K562 (cell line): ENCODE results near the gene BEST2. TPM values are rescaled to one million over a fixed set of nuclear protein-coding genes. Genes with fewer than 3 reads are reported as not detected.
A peak's percentile ranks its signal among the peaks of the same experiment; 100 is the strongest.

Experiments used
- BDP1 ChIP-seq: IDR thresholded peaks from 3 replicates; pipeline ENCODE4 v1.6.1; 2011; ENCODE audit not compliant: insufficient read length, insufficient read depth
- CBX2 ChIP-seq: fragments of 200-600 bp; sonication (generic); IDR thresholded peaks from one replicate; pipeline ENCODE4 v1.6.1; 2012; ENCODE audit warnings: mild to moderate bottlenecking, low read length, inconsistent platforms; ENCODE audit not compliant: insufficient read depth, poor library complexity, severe bottlenecking
- CBX3 ChIP-seq, 2 experiments: IDR thresholded peaks; 1 replicate in 1 of 2; 2 replicates in 1 of 2; pipeline ENCODE4 v1.6.1; 2012; ENCODE audit warnings: inconsistent platforms in 2 of 2, low read length in 2 of 2, borderline replicate concordance in 1 of 2, control low read depth in 1 of 2
- FOXP4 ChIP-seq: sonication (generic); formaldehyde crosslinking; IDR thresholded peaks from 2 replicates; pipeline ENCODE4 v1.8.0; 2022; ENCODE audit warnings: mild to moderate bottlenecking, missing genetic modification reagents, borderline replicate concordance
- HES1 ChIP-seq: fragments of 450-650 bp; IDR thresholded peaks from 2 replicates; pipeline ENCODE4 v1.6.1; 2016; ENCODE audit warnings: low read depth, mild to moderate bottlenecking, moderate library complexity
- NKRF ChIP-seq: fragments of 450-650 bp; IDR thresholded peaks from 2 replicates; pipeline ENCODE4 v1.6.1; 2016; ENCODE audit warnings: borderline replicate concordance
- NR2C2 ChIP-seq, 2 experiments: fragments of 200-800 bp in 1 of 2; sonication (Bioruptor generic) in 1 of 2; sonication (generic) in 1 of 2; formaldehyde crosslinking in 1 of 2; IDR thresholded peaks; 2 replicates each; pipeline versions ENCODE4 v1.6.1 to v1.8.0; 2016 to 2022; ENCODE audit warnings: mild to moderate bottlenecking in 1 of 2, missing compliant biosample characterization in 1 of 2, missing genetic modification characterization in 1 of 2, missing genetic modification reagents in 1 of 2
- PHB2 ChIP-seq: fragments of 450-650 bp; IDR thresholded peaks from 2 replicates; pipeline ENCODE4 v1.6.1; 2017; ENCODE audit warnings: low read depth
- PRDM10 ChIP-seq: fragments of 450-650 bp; IDR thresholded peaks from 2 replicates; pipeline ENCODE4 v1.6.1; 2018; ENCODE audit not compliant: partially characterized antibody
- PTRF ChIP-seq: fragments of 450-650 bp; IDR thresholded peaks from 2 replicates; pipeline ENCODE4 v1.6.1; 2016; ENCODE audit warnings: mild to moderate bottlenecking, missing genetic modification characterization, missing compliant biosample characterization
- RUNX1 ChIP-seq: sonication (generic); IDR thresholded peaks from 2 replicates; pipeline ENCODE4 v1.6.1; 2016; ENCODE audit warnings: antibody characterized with exemption, low read depth
- SREBF2 ChIP-seq: sonication (generic); formaldehyde crosslinking; IDR thresholded peaks from 2 replicates; pipeline ENCODE4 v1.4.0; 2020; ENCODE audit warnings: mild to moderate bottlenecking, missing genetic modification reagents
- SUPT5H ChIP-seq: fragments of 450-650 bp; IDR thresholded peaks from 2 replicates; pipeline ENCODE4 v1.6.1; 2016
- TAF15 ChIP-seq: fragments of 200-400 bp; formaldehyde crosslinking; IDR thresholded peaks from 2 replicates; pipeline ENCODE4 v1.6.1; 2017; ENCODE audit warnings: mild to moderate bottlenecking, low read depth, low read length, moderate library complexity
- WHSC1 ChIP-seq: IDR thresholded peaks from one replicate; pipeline ENCODE4 v1.6.1; 2012; ENCODE audit warnings: low read length, control low read depth, inconsistent platforms
- XRCC4 ChIP-seq: IDR thresholded peaks from one replicate; pipeline ENCODE4 v1.6.1; 2011; ENCODE audit not compliant: insufficient read depth, insufficient read length; ENCODE audit errors: extremely low read depth
- ZFP36 ChIP-seq: fragments of 150-350 bp; IDR thresholded peaks from 2 replicates; pipeline ENCODE4 v1.6.1; 2018; ENCODE audit warnings: low read length, low read depth; ENCODE audit not compliant: partially characterized antibody
- ZNF134 ChIP-seq: fragments of 250-450 bp; sonication (Bioruptor Pico); conservative IDR thresholded peaks from 2 replicates; pipeline ENCODE4 v1.4.0; 2020
- ZSCAN32 ChIP-seq: fragments of 450-650 bp; formaldehyde crosslinking; IDR thresholded peaks from 2 replicates; pipeline ENCODE4 v1.4.0; 2020; ENCODE audit warnings: mild to moderate bottlenecking, moderate library complexity
- polyA plus RNA-seq, 8 experiments: library from polyadenylated mRNA; depleted of rRNA in 4 of 8; stranded (reverse) in 5 of 8; unstranded in 3 of 8; fragments of >200 nt; fragmentation: Nextera tagmentation in 2 of 8; fragmentation: Illumina TruSeq in 1 of 8; extraction: Ambion mirVana in 2 of 8; extraction: Trizol in 1 of 8; gene quantifications; 2 replicates each; pipeline versions ENCODE4 v1.2.1 to v1.2.3, GENCODE V29; 2011 to 2014; ENCODE audit warnings: inconsistent platforms in 1 of 8, missing spikeins in 1 of 8
- total RNA-seq, 7 experiments: library from RNA; depleted of rRNA in 6 of 7; stranded (reverse); fragments of >200 nt in 6 of 7; fragmentation: Illumina TruSeq in 2 of 7; extraction: Trizol in 2 of 7; gene quantifications; 2 replicates each; pipeline versions ENCODE4 v1.2.1 to v1.2.3, GENCODE V29; 2011 to 2021; ENCODE audit warnings: low replicate concordance in 1 of 7

Gene BEST2
- total and polyA plus RNA-seq, 9 of the 15 experiments (the other 6 are each of a cell fraction or from before 2014, with no cell fraction given), result not detected

- TF ChIP-seq HES1, result no peak
- no peak for TF ChIP-seq PHB2
- TF ChIP-seq SREBF2, result no peak
- TF ChIP-seq XRCC4, result no peak
- no peak for TF ChIP-seq ZSCAN32 (CRISPR knock-in tag)
- TF ChIP-seq CBX2, result no peak
- TF ChIP-seq BDP1, result no peak
- no peak for TF ChIP-seq ZNF134
- no peak for TF ChIP-seq TAF15
- no peak for TF ChIP-seq NR2C2 (CRISPR knock-in tag; IDR thresholded peaks at IDR 0.05)
- no peak for TF ChIP-seq NR2C2 (tag; IDR thresholded peaks at IDR 0.05)
- 0 out of 2 replicates have a peak, but pooled peaks have one; percentile 37 for TF ChIP-seq NKRF
- TF ChIP-seq WHSC1, result no peak
- no peak for TF ChIP-seq FOXP4
- TF ChIP-seq CBX3 (IDR thresholded peaks at IDR 0.05; ENCODE audit: borderline replicate concordance in 1 of 2, low read length in 2 of 2), result no peak
- peak; percentile 85 for TF ChIP-seq PRDM10
- TF ChIP-seq PTRF, result no peak
- TF ChIP-seq SUPT5H, result no peak
- TF ChIP-seq RUNX1, result no peak
- no peak for TF ChIP-seq ZFP36
These were observed 26.7 kb downstream of the BEST2 start (continued) for GRCh38 chr19:12778017-12778904.
